AG04449 (cell line): ENCODE results near the gene SORL1.

Experiments used
- CTCF ChIA-PET: fragments of 350-600 bp; formaldehyde crosslinking; extraction: SDS; loops from one replicate; lab custom pipeline; 2021; ENCODE audit warnings: antibody characterized with exemption; lab: Yijun Ruan, JAX
- POLR2A ChIA-PET: fragments of 400-600, 350-600 bp; formaldehyde crosslinking; extraction: SDS; loops from one replicate; lab custom pipeline; 2020; ENCODE audit warnings: antibody characterized with exemption, inconsistent platforms; lab: Yijun Ruan, JAX
- DNase-seq: peaks from one replicate; pipeline ENCODE4 v3.0.0-alpha.2; 2010; ENCODE audit warnings: low read depth, low spot score
- H3K4me3 ChIP-seq: 2 replicates; pipeline ENCODE4 v1.5.1; 2011; ENCODE audit warnings: low read depth, mild to moderate bottlenecking, control low read depth, low read length
- TF ChIP-seq, protein P1 (sequence below): IDR thresholded peaks from one replicate; pipeline ENCODE4 v1.5.1; 2011; ENCODE audit warnings: mild to moderate bottlenecking, moderate library complexity, low read length, control low read depth, inconsistent platforms; ENCODE audit not compliant: insufficient read depth; ENCODE audit errors: missing control alignments

SORL1 gene

GRCh38 chr11:121426476-121427399, 25.4 kb upstream of the SORL1 start:
- ChIA-PET POLR2A (no interaction called here), CTCF (interaction anchor here (1.2 to 1.3 kb wide), 2 partner anchors 24 to 26 kb away, joined by 3 read pairs; partner anchors contain the start of gene SORL1-AS1)
- TF ChIP-seq, protein P1, sequence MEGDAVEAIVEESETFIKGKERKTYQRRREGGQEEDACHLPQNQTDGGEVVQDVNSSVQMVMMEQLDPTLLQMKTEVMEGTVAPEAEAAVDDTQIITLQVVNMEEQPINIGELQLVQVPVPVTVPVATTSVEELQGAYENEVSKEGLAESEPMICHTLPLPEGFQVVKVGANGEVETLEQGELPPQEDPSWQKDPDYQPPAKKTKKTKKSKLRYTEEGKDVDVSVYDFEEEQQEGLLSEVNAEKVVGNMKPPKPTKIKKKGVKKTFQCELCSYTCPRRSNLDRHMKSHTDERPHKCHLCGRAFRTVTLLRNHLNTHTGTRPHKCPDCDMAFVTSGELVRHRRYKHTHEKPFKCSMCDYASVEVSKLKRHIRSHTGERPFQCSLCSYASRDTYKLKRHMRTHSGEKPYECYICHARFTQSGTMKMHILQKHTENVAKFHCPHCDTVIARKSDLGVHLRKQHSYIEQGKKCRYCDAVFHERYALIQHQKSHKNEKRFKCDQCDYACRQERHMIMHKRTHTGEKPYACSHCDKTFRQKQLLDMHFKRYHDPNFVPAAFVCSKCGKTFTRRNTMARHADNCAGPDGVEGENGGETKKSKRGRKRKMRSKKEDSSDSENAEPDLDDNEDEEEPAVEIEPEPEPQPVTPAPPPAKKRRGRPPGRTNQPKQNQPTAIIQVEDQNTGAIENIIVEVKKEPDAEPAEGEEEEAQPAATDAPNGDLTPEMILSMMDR, result no peak
- no peak for DNase-seq
- H3K4me3 ChIP-seq, result no peak overlapping the region

- no peak overlapping the region for H3K4me3 ChIP-seq
- POLR2A ChIA-PET, result no interaction called here
- CTCF ChIA-PET, result interaction anchor here (1.2 to 1.3 kb wide), 2 partner anchors 23 to 25 kb away, joined by 3 read pairs; partner anchors contain the start of gene SORL1-AS1
- TF ChIP-seq, protein P1, result no peak
- DNase-seq, result no peak
These were observed 24.7 kb upstream of the SORL1 start for GRCh38 chr11:121427400-121427744.

GRCh38 chr11:121429556-121429955, 22.6 kb upstream of the SORL1 start:
- H3K4me3 ChIP-seq, result no peak overlapping the region
- ChIA-PET CTCF (interaction anchor here (1.0 kb wide), 1 partner anchor 12 kb away, joined by 4 read pairs; no protein-coding TSS in a partner anchor), POLR2A (no interaction called here)
- TF ChIP-seq, protein P1, result no peak
- no peak for DNase-seq

GRCh38 chr11:121431820-121432526, 20.1 kb upstream of the SORL1 start:
- TF ChIP-seq, protein P1, result no peak
- ChIA-PET CTCF (interaction anchor here (1.1 to 1.3 kb wide), 2 partner anchors 11 to 159 kb away, joined by 3 to 4 read pairs; no protein-coding TSS in a partner anchor), POLR2A (no interaction called here)
- no peak overlapping the region for H3K4me3 ChIP-seq
- no peak for DNase-seq

DNA sequence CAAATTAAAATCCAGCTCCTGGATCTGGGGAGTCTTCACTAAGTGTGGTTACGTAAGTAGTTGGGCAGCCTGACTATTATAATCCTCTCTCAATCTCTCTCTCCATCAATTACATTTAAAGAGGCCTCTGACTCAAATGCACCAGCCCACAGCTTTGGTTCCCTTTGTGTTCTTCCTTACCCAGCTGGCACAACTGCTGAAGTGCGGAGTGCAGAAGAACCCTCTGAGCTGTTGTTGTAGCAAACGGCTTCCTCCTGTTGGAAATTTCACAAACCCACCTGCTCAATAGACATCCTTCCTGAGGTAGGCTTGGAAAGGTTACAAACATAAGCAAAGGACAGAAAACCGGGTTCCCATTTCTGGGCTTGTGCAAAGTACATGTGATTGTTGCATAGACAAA, 17.0 kb upstream of the SORL1 start:
- H3K4me3 ChIP-seq, result no peak overlapping the region
- POLR2A ChIA-PET, result no interaction called here
- TF ChIP-seq, protein P1, result no peak
- DNase-seq, result no peak
- CTCF ChIA-PET, result interaction anchor here (1.5 kb wide), 1 partner anchor 10 kb away, joined by 3 read pairs; no protein-coding TSS in a partner anchor
